Naive thymus-derived CD8-positive, alpha-beta T cell (primary cell): ENCODE data around the gene BLACAT1. TPM values are rescaled to one million over a fixed set of nuclear protein-coding genes. Genes with fewer than 3 reads are reported as not detected.
"Not testable (repeated sequence)": the region's sequence is repeated elsewhere in the genome, so short reads cannot be mapped to it uniquely, and the experiment has no call there.

Experiments used
- ATAC-seq, 2 donors: fragments of 150-1000 bp; cut with Tn5 transposase in 1 of 2; sonication (Bioruptor Pico), chemical (Tn5 transposase) in 1 of 2; 1 replicate in 1 of 2; 2 replicates in 1 of 2; pipeline ENCODE4 v1.10.0; 2021; ENCODE audit warnings: mild to moderate bottlenecking in 2 of 2, moderate library complexity in 2 of 2
- POLR2A ChIA-PET: fragments of 350-600 bp; sonication (Branson Sonifier 250); formaldehyde crosslinking; loops from one replicate; lab custom pipeline; 2021; ENCODE audit warnings: antibody characterized with exemption; lab: Charles Lee
- DNase-seq, 10 donors: peaks; one replicate each; pipeline versions ENCODE4 v3.0.0 to v3.0.0-alpha.2; 2020 to 2022
- H3K27ac Mint-ChIP-seq, 10 donors: one replicate each; pipeline ENCODE4 v1.8.0; 2020 to 2022; ENCODE audit warnings: mild to moderate bottlenecking in 10 of 10, mixed read lengths in 10 of 10, moderate library complexity in 4 of 10, inconsistent platforms in 1 of 10
- H3K27me3 Mint-ChIP-seq, 5 donors: one replicate each; pipeline ENCODE4 v1.8.0; 2021 to 2022; ENCODE audit warnings: mixed read lengths in 5 of 5
- H3K36me3 Mint-ChIP-seq, 3 donors: one replicate each; pipeline ENCODE4 v1.8.0; 2020 to 2022; ENCODE audit warnings: mixed read lengths in 3 of 3, mild to moderate bottlenecking in 2 of 3, inconsistent platforms in 1 of 3
- H3K4me1 Mint-ChIP-seq, 4 donors: one replicate each; pipeline ENCODE4 v1.8.0; 2021 to 2022; ENCODE audit warnings: mixed read lengths in 4 of 4
- H3K4me3 Mint-ChIP-seq, 10 donors: one replicate each; pipeline ENCODE4 v1.8.0; 2020 to 2022; ENCODE audit warnings: mild to moderate bottlenecking in 10 of 10, mixed read lengths in 10 of 10, moderate library complexity in 6 of 10, inconsistent platforms in 1 of 10
- H3K9me3 Mint-ChIP-seq, 9 donors: one replicate each; pipeline ENCODE4 v1.8.0; 2020 to 2022; ENCODE audit warnings: mixed read lengths in 9 of 9, mild to moderate bottlenecking in 3 of 9, inconsistent platforms in 1 of 9, moderate library complexity in 1 of 9
- microRNA-seq: library from miRNA; unstranded; fragments of <30 nt; microRNA quantifications from one replicate; pipeline ENCODE4 v1.2.0, GENCODE V29; 2022; ENCODE audit warnings: borderline microRNAs expressed
- polyA plus RNA-seq, 3 donors: library from polyadenylated mRNA; unstranded; fragments of 300-500 nt; fragmentation: Illumina TruSeq; gene quantifications; one replicate each; pipeline ENCODE4 v1.2.3, GENCODE V29; 2021
- total RNA-seq, 8 experiments: library from RNA in 2 of 8; stranded (reverse) in 2 of 8; gene quantifications; one replicate each; pipeline ENCODE4 v1.2.3 and lab custom pipeline; 2021 to 2026

Gene BLACAT1
- total and polyA plus RNA-seq, 5 experiments from 2014 or later = 0.11 to 0.31 TPM; not detected in 3

GRCh38 chr1:205416322-205416721, 39.5 kb downstream of the BLACAT1 start:
- no peak overlapping the region for H3K27ac Mint-ChIP-seq
- H3K4me1 Mint-ChIP-seq = no peaks in the 10 kb centered on the region
- no peak for DNase-seq
- H3K9me3 Mint-ChIP-seq = no peaks in the 10 kb centered on the region
- ATAC-seq = no peak
- H3K4me3 Mint-ChIP-seq = no peak overlapping the region
- POLR2A ChIA-PET = interaction anchor here (0.9 kb wide), 1 partner anchor 16 kb away, joined by 3 read pairs; no protein-coding TSS in a partner anchor
- H3K27me3 Mint-ChIP-seq = peaks cover 0 to 7% (median 5%) of the 10 kb centered on the region in 5 donors
- no peaks in the 10 kb centered on the region for H3K36me3 Mint-ChIP-seq

DNA sequence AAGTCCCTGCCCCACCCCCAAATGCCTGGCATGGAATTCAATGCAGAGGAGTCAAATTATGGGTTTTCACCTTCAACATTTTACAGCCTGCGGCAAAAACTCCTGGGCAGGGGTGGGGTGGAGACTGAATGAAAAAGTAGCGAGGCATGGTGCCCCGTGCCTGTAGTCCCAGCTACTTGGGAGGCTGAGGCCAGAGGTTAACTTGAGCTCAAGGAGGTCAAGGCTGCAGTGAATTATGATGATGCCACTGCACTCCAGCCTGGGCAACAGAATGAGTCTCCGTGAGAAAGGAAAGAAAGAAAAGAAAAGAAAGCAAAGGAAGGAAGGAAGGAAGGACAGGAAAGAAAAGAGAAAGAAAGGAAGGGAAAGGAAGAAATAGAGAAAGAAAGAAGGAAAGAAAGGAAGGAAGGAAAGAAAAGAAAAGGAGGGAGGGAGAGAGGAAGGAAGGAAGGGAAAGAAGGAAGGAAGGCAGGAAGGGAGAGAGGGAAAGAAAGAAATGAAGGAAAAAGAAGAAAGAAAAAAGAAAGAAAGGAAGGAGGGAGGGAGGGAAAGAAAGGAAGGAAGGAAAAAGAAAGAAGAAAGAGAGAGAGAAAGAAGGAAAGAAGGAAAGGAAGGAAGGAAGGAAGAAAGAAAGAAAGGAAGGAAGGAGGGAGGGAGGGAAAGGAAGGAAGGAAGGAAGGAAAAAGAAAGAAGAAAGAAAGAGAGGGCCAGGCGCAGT, 45.1 kb downstream of the BLACAT1 start:
- Mint-ChIP-seq H3K27me3 (peaks cover 8 to 16% (median 12%) of the 10 kb centered on the region in 5 donors), H3K4me3 (no peak overlapping the region), H3K27ac (no peak overlapping the region), H3K4me1 (peaks cover 0 to 9% (median 5%) of the 10 kb centered on the region in 4 donors), H3K36me3 (peaks cover 0 to 6% (median 0%) of the 10 kb centered on the region in 3 donors), H3K9me3 (peaks cover 0 to 6% (median 0%) of the 10 kb centered on the region in 9 donors)
- POLR2A ChIA-PET = no interaction called here
- no peak for DNase-seq
- no peak for ATAC-seq

GRCh38 chr1:205407970-205408369, 47.9 kb downstream of the BLACAT1 start:
- ATAC-seq (no peak), DNase-seq (no peak)
- H3K4me1 Mint-ChIP-seq = peaks cover 4 to 9% (median 6%) of the 10 kb centered on the region in 4 donors
- POLR2A ChIA-PET = no interaction called here
- H3K27ac Mint-ChIP-seq = peak overlapping the region in 3 of 10 donors; percentile 5 to 39 (median 22)
- peaks cover 0 to 13% (median 0%) of the 10 kb centered on the region in 9 donors for H3K9me3 Mint-ChIP-seq
- peaks cover 0 to 6% (median 0%) of the 10 kb centered on the region in 3 donors for H3K36me3 Mint-ChIP-seq
- H3K27me3 Mint-ChIP-seq = peaks cover 8 to 11% (median 9%) of the 10 kb centered on the region in 5 donors
- H3K4me3 Mint-ChIP-seq = no peak overlapping the region

GRCh38 chr1:205406252-205406651, 49.6 kb downstream of the BLACAT1 start:
- POLR2A ChIA-PET = not testable (repeated sequence)
- H3K9me3 Mint-ChIP-seq = peaks cover 0 to 16% (median 0%) of the 10 kb centered on the region in 9 donors

More at GRCh38 chr1:205406252-205406651, 49.6 kb downstream of the BLACAT1 start:
- peaks cover 8 to 11% (median 9%) of the 10 kb centered on the region in 5 donors for H3K27me3 Mint-ChIP-seq
- H3K27ac Mint-ChIP-seq = peak overlapping the region in 1 of 10 donors; percentile 40
- DNase-seq = peak in 1 of 10 donors; percentile 8
- not testable (repeated sequence) for H3K36me3 Mint-ChIP-seq, H3K4me1 Mint-ChIP-seq, ATAC-seq
- H3K4me3 Mint-ChIP-seq = peak overlapping the region in 3 of 10 donors; percentile 18 to 34 (median 27)

Small RNA genes within 50 kb of the gene (microRNA-seq; reads per million reads assigned to microRNA genes)
- gene MIR135B = 1.0 reads per million

Other genes starting within 250 kb of the BLACAT1 start
- gene DSTYK, start 244.3 kb downstream of the BLACAT1 start, total RNA-seq = 10 to 100 TPM; 15.9 to 17.5 TPM
- gene DSTYK, start 244.3 kb downstream of the BLACAT1 start, polyA plus RNA-seq = 1 to 10 TPM; 5.2 to 8.6 (median 7.0) TPM
- gene TMCC2, start 228.1 kb downstream of the BLACAT1 start, total RNA-seq = 1 to 10 TPM; 3.9 to 4.7 TPM
- 1 to 10 TPM in 1 of 3 donors, under 1 TPM in 2; 0.37 to 2.0 (median 0.40) TPM for gene TMCC2, start 228.1 kb downstream of the BLACAT1 start, polyA plus RNA-seq
- 10 to 100 TPM; 46.9 to 47.9 TPM for gene NUAK2, start 134.3 kb downstream of the BLACAT1 start, total RNA-seq
- 10 to 100 TPM; 14.3 to 73.6 (median 34.0) TPM for gene NUAK2, start 134.3 kb downstream of the BLACAT1 start, polyA plus RNA-seq
- not detected for gene KLHDC8A, start 99.1 kb downstream of the BLACAT1 start, total RNA-seq
- gene KLHDC8A, start 99.1 kb downstream of the BLACAT1 start, polyA plus RNA-seq = not detected
- gene LEMD1, start 34.0 kb downstream of the BLACAT1 start, total RNA-seq = not detected
- gene LEMD1, start 34.0 kb downstream of the BLACAT1 start, polyA plus RNA-seq = not detected
- gene CDK18, start 48.6 kb upstream of the BLACAT1 start, total RNA-seq = 1 to 10 TPM; 5.7 to 6.1 TPM
- 1 to 10 TPM in 2 of 3 donors, under 1 TPM in 1; 0.32 to 1.3 (median 1.1) TPM for gene CDK18, start 48.6 kb upstream of the BLACAT1 start, polyA plus RNA-seq
- gene ELK4, start 176.0 kb upstream of the BLACAT1 start, total RNA-seq = 100 to 1,000 TPM; 194 to 204 TPM
- gene ELK4, start 176.0 kb upstream of the BLACAT1 start, polyA plus RNA-seq = 1 to 10 TPM; 4.5 to 8.3 (median 5.8) TPM
- gene SLC45A3, start 224.5 kb upstream of the BLACAT1 start, total RNA-seq = under 1 TPM; 0.25 to 0.36 TPM
- not detected for gene SLC45A3, start 224.5 kb upstream of the BLACAT1 start, polyA plus RNA-seq